Nephron (organoid): ENCODE measurements around the gene UNC45A.
A peak's percentile ranks its signal among the peaks of the same experiment; 100 is the strongest.

ENCODE experiments used
- H3K27ac Mint-ChIP-seq, 3 experiments: 2 replicates each; pipeline ENCODE4 v1.8.0; 2020; ENCODE audit warnings: mixed read lengths in 3 of 3, mild to moderate bottlenecking in 2 of 3, moderate library complexity in 1 of 3
- H3K27me3 Mint-ChIP-seq: 2 replicates; pipeline ENCODE4 v1.8.0; 2021; ENCODE audit warnings: low read depth, mild to moderate bottlenecking, moderate library complexity, mixed read lengths
- H3K36me3 Mint-ChIP-seq: 2 replicates; pipeline ENCODE4 v1.8.0; 2020; ENCODE audit warnings: low read depth, mixed read lengths
- H3K4me1 Mint-ChIP-seq: 2 replicates; pipeline ENCODE4 v1.8.0; 2020; ENCODE audit warnings: mixed read lengths
- H3K4me3 Mint-ChIP-seq, 3 experiments: 2 replicates each; pipeline ENCODE4 v1.8.0; 2020; ENCODE audit warnings: mild to moderate bottlenecking in 3 of 3, mixed read lengths in 3 of 3, moderate library complexity in 2 of 3
- H3K9me3 Mint-ChIP-seq: 2 replicates; pipeline ENCODE4 v1.8.0; 2020; ENCODE audit warnings: mixed read lengths
- CTCF ChIP-seq, 3 experiments: fragments of 200-600 bp; sonication (generic); IDR thresholded peaks; one replicate each; pipeline ENCODE4 v1.5.0; 2021; ENCODE audit warnings: antibody characterized with exemption in 3 of 3; ENCODE audit not compliant: unreplicated experiment in 3 of 3

The UNC45A gene

DNA sequence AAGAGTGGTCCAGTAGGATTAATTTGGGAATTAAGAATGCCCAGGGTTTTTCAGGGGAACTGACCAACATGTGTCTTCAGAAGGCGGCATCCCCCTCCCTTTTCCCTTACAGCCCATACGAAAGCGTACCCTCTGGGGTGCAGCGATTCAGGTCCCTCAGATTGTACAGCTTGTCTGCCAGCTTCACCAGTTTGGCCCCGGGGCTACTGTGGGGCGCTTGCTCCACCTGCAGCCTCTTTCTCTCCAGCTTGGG lies 3.6 kb upstream of the UNC45A start:
- H3K27ac Mint-ChIP-seq, result peak overlapping the region; percentile 48 to 92 (median 73)
- H3K36me3 Mint-ChIP-seq, result peaks cover 4% of the 10 kb centered on the region
- TF ChIP-seq CTCF (IDR thresholded peaks at IDR 0.05; ENCODE audit: unreplicated experiment in 3 of 3), result no peak
- no peaks in the 10 kb centered on the region for H3K27me3 Mint-ChIP-seq
- peak overlapping the region; percentile 79 to 93 (median 89) for H3K4me3 Mint-ChIP-seq
- H3K4me1 Mint-ChIP-seq, result peaks cover 29% of the 10 kb centered on the region
- H3K9me3 Mint-ChIP-seq, result no peaks in the 10 kb centered on the region

GRCh38 chr15:90931828-90932659 lies 3.0 kb upstream of the UNC45A start, which contains the start of gene HDDC3:
TSS of gene HDDC3 (minus strand) at chr15:90932549. CDS start at chr15:90932540, 9 bp downstream.
- Mint-ChIP-seq H3K9me3 (no peaks in the 10 kb centered on the region), H3K27me3 (no peaks in the 10 kb centered on the region), H3K4me3 (peak within 1 kb of the TSS; percentile 79 to 93 (median 89)), H3K27ac (peak within 1 kb of the TSS; percentile 48 to 92 (median 73)), H3K36me3 (peaks cover 4% of the 10 kb centered on the region), H3K4me1 (peaks cover 33% of the 10 kb centered on the region)
- peak; percentile 93 to 96 (median 95) for TF ChIP-seq CTCF (IDR thresholded peaks at IDR 0.05; ENCODE audit: unreplicated experiment in 3 of 3)

GRCh38 chr15:90932660-90932991 lies 2.5 kb upstream of the UNC45A start:
- Mint-ChIP-seq H3K4me1 (peaks cover 33% of the 10 kb centered on the region), H3K27me3 (no peaks in the 10 kb centered on the region), H3K9me3 (no peaks in the 10 kb centered on the region), H3K36me3 (peaks cover 4% of the 10 kb centered on the region), H3K27ac (peak overlapping the region; percentile 22 to 72 (median 72)), H3K4me3 (peak overlapping the region; percentile 79 to 93 (median 89))
- TF ChIP-seq CTCF (IDR thresholded peaks at IDR 0.05; ENCODE audit: unreplicated experiment in 3 of 3), result no peak

GRCh38 chr15:90933301-90933700 lies 1.8 kb upstream of the UNC45A start:
- H3K9me3 Mint-ChIP-seq, result no peaks in the 10 kb centered on the region
- H3K4me1 Mint-ChIP-seq, result peaks cover 33% of the 10 kb centered on the region
- peaks cover 6% of the 10 kb centered on the region for H3K36me3 Mint-ChIP-seq
- no peaks in the 10 kb centered on the region for H3K27me3 Mint-ChIP-seq
- TF ChIP-seq CTCF (IDR thresholded peaks at IDR 0.05; ENCODE audit: unreplicated experiment in 3 of 3), result no peak
- no peak overlapping the region for H3K27ac Mint-ChIP-seq
- peak overlapping the region; percentile 79 to 93 (median 89) for H3K4me3 Mint-ChIP-seq

- Mint-ChIP-seq H3K27ac (peak overlapping the region; percentile 32 to 64 (median 52)), H3K4me3 (peak overlapping the region; percentile 79 to 92 (median 89)), H3K36me3 (peaks cover 11% of the 10 kb centered on the region), H3K4me1 (peaks cover 33% of the 10 kb centered on the region), H3K27me3 (no peaks in the 10 kb centered on the region), H3K9me3 (no peaks in the 10 kb centered on the region)
- peak; percentile 74 to 87 (median 84) for TF ChIP-seq CTCF (IDR thresholded peaks at IDR 0.05; ENCODE audit: unreplicated experiment in 3 of 3)
These were observed 683 bp upstream of the UNC45A start for GRCh38 chr15:90934256-90934948.
